Liver (tissue), 9 donors: ENCODE results near the gene ITPKB. TPM values are rescaled to one million over a fixed set of nuclear protein-coding genes. Genes with fewer than 3 reads are reported as not detected.

Experiments
- DNase-seq: peaks from one replicate; pipeline ENCODE4 v3.0.0-alpha.2; 2017; ENCODE audit warnings: low spot score
- H3K27ac ChIP-seq, 2 donors: one replicate each; pipeline ENCODE4 v1.7.0; 2013; ENCODE audit warnings: inconsistent platforms in 2 of 2, low read length in 2 of 2, control low read depth in 1 of 2, low read depth in 1 of 2, mild to moderate bottlenecking in 1 of 2
- H3K27me3 ChIP-seq, 4 donors: one replicate each; pipeline versions ENCODE4 v1.6.1 to v1.7.0; 2013; ENCODE audit warnings: low read length in 3 of 4, inconsistent platforms in 1 of 4, mild to moderate bottlenecking in 1 of 4, moderate library complexity in 1 of 4; ENCODE audit not compliant: control insufficient read depth in 4 of 4, insufficient read depth in 4 of 4
- H3K36me3 ChIP-seq, 4 donors: one replicate each; pipeline versions ENCODE4 v1.6.1 to v1.7.0; 2013; ENCODE audit warnings: low read length in 3 of 4, mild to moderate bottlenecking in 3 of 4, low read depth in 1 of 4, moderate library complexity in 1 of 4; ENCODE audit not compliant: control insufficient read depth in 4 of 4, insufficient read depth in 3 of 4
- H3K4me1 ChIP-seq, 4 donors: one replicate each; pipeline versions ENCODE4 v1.6.1 to v1.7.0; 2013; ENCODE audit warnings: low read length in 3 of 4, mild to moderate bottlenecking in 3 of 4, moderate library complexity in 1 of 4; ENCODE audit not compliant: control insufficient read depth in 4 of 4, insufficient read depth in 4 of 4
- H3K4me3 ChIP-seq, 3 donors: one replicate each; pipeline versions ENCODE4 v1.6.1 to v1.7.0; 2013; ENCODE audit warnings: low read length in 3 of 3, control low read depth in 1 of 3, low read depth in 1 of 3, mild to moderate bottlenecking in 1 of 3
- H3K9ac ChIP-seq, 2 donors: one replicate each; pipeline ENCODE4 v1.7.0; 2013; ENCODE audit warnings: low read length in 2 of 2, mild to moderate bottlenecking in 2 of 2, moderate library complexity in 2 of 2, control low read depth in 1 of 2, low read depth in 1 of 2
- H3K9me3 ChIP-seq, 4 donors: one replicate each; pipeline versions ENCODE4 v1.6.1 to v1.7.0; 2013; ENCODE audit warnings: low read length in 3 of 4; ENCODE audit not compliant: control insufficient read depth in 4 of 4
- CTCF ChIP-seq: fragments of 150-350 bp; IDR thresholded peaks from 2 replicates; pipeline ENCODE4 v1.5.1; 2017; ENCODE audit warnings: improper control_type of control experiment, low read depth, low read length; ENCODE audit not compliant: missing input control
- EGR1 ChIP-seq, 2 donors: IDR thresholded peaks; 2 replicates each; pipeline ENCODE4 v1.6.1; 2016 to 2018; ENCODE audit warnings: antibody characterized with exemption in 2 of 2, low read depth in 2 of 2
- FOXA1 ChIP-seq: IDR thresholded peaks from 2 replicates; pipeline ENCODE4 v1.6.1; 2016; ENCODE audit warnings: antibody characterized with exemption
- FOXA2 ChIP-seq: IDR thresholded peaks from 2 replicates; pipeline ENCODE4 v1.6.1; 2016; ENCODE audit warnings: antibody characterized with exemption
- GABPA ChIP-seq, 2 donors: IDR thresholded peaks in 1 of 2; conservative IDR thresholded peaks in 1 of 2; 2 replicates each; pipeline ENCODE4 v1.6.1; 2016; ENCODE audit warnings: antibody characterized with exemption in 2 of 2, mild to moderate bottlenecking in 1 of 2, moderate library complexity in 1 of 2
- HNF4A ChIP-seq, 2 donors: conservative IDR thresholded peaks; 2 replicates each; pipeline ENCODE4 v1.6.1; 2016; ENCODE audit warnings: antibody characterized with exemption in 2 of 2, mild to moderate bottlenecking in 2 of 2
- HNF4G ChIP-seq: IDR thresholded peaks from 2 replicates; pipeline ENCODE4 v1.6.1; 2016; ENCODE audit warnings: antibody characterized with exemption
- JUND ChIP-seq, 2 donors: IDR thresholded peaks; 2 replicates each; pipeline ENCODE4 v1.6.1; 2016; ENCODE audit warnings: antibody characterized with exemption in 2 of 2
- MAX ChIP-seq: IDR thresholded peaks from 2 replicates; pipeline ENCODE4 v1.6.1; 2016; ENCODE audit warnings: antibody characterized with exemption
- NR2F2 ChIP-seq: IDR thresholded peaks from 2 replicates; pipeline ENCODE4 v1.6.1; 2016; ENCODE audit warnings: antibody characterized with exemption
- RAD21 ChIP-seq, 2 donors: IDR thresholded peaks; 2 replicates each; pipeline ENCODE4 v1.6.1; 2016; ENCODE audit warnings: antibody characterized with exemption in 2 of 2, mild to moderate bottlenecking in 2 of 2
- REST ChIP-seq: IDR thresholded peaks from 2 replicates; pipeline ENCODE4 v1.6.1; 2016; ENCODE audit warnings: antibody characterized with exemption, mild to moderate bottlenecking
- RXRA ChIP-seq, 2 donors: IDR thresholded peaks; 2 replicates each; pipeline ENCODE4 v1.6.1; 2017 to 2018; ENCODE audit warnings: antibody characterized with exemption in 2 of 2, mild to moderate bottlenecking in 1 of 2
- SP1 ChIP-seq: IDR thresholded peaks from 2 replicates; pipeline ENCODE4 v1.6.1; 2018; ENCODE audit warnings: antibody characterized with exemption, mild to moderate bottlenecking
- TAF1 ChIP-seq: conservative IDR thresholded peaks from 2 replicates; pipeline ENCODE4 v1.6.1; 2016; ENCODE audit warnings: antibody characterized with exemption, mild to moderate bottlenecking
- YY1 ChIP-seq: IDR thresholded peaks from 2 replicates; pipeline ENCODE4 v1.6.1; 2016; ENCODE audit warnings: antibody characterized with exemption, mild to moderate bottlenecking
- ZBTB33 ChIP-seq: IDR thresholded peaks from 2 replicates; pipeline ENCODE4 v1.6.1; 2016; ENCODE audit warnings: antibody characterized with exemption
- WGBS: extraction: QIAGEN DNeasy Blood & Tissue Kit; methylation state at CpG from one replicate; pipeline ENCODE4 v1.1.7; 2013; 5-methylcytosine and 5-hydroxymethylcytosine counted together
- polyA plus RNA-seq, 2 donors: library from polyadenylated mRNA; stranded (reverse) in 1 of 2; unstranded in 1 of 2; fragments of 200-250 nt in 1 of 2; fragments of >200 nt in 1 of 2; fragmentation: Nextera tagmentation in 1 of 2; extraction: Ambion mirVana in 1 of 2; gene quantifications; one replicate each; pipeline versions ENCODE4 v1.2.1 to v1.2.3, GENCODE V29; 2013 to 2015
- total RNA-seq, 2 donors: library from RNA; depleted of rRNA; stranded (reverse); fragments of >200 nt; gene quantifications; one replicate each; pipeline ENCODE4 v1.2.3, GENCODE V29; 2014
- TF ChIP-seq, protein P1 (sequence below): IDR thresholded peaks from 2 replicates; pipeline ENCODE4 v1.6.1; 2016; ENCODE audit warnings: antibody characterized with exemption
- donor health status: healthy.
- donor health status: healthy.
- donor health status: healthy.
- donor health status: healthy.
- donor health status: healthy.

Gene ITPKB
- total and polyA plus RNA-seq, 4 donors, result 0.61 to 5.8 (median 3.7) TPM

GRCh38 chr1:226651041-226651731, 87.9 kb downstream of the ITPKB start:
- Histone ChIP-seq H3K27ac (no peak overlapping the region), H3K9ac (no peak overlapping the region), H3K4me3 (no peak overlapping the region), H3K9me3 (no peaks in the 10 kb centered on the region), H3K27me3 (no peaks in the 10 kb centered on the region), H3K36me3 (peaks cover 0 to 3% (median 0%) of the 10 kb centered on the region in 4 donors), H3K4me1 (peaks cover 0 to 12% (median 1%) of the 10 kb centered on the region in 4 donors)
- 93% methylated on average over 12 of the region's 12 CpGs for WGBS
- DNase-seq, result no peak
- TF ChIP-seq FOXA2 (no peak), REST (no peak), YY1 (no peak), RAD21 (IDR thresholded peaks at IDR 0.05) (no peak), HNF4A (conservative IDR thresholded peaks at IDR 0.05) (no peak), CTCF (no peak), RXRA (IDR thresholded peaks at IDR 0.05) (no peak), HNF4G (no peak), EGR1 (IDR thresholded peaks at IDR 0.05; ENCODE audit: low read depth in 2 of 2) (no peak), GABPA (IDR thresholded peaks at IDR 0.05 in 1 of 2, conservative IDR thresholded peaks at IDR 0.05 in 1 of 2) (no peak), NR2F2 (no peak), FOXA1 (no peak), TAF1 (no peak), SP1 (no peak), JUND (IDR thresholded peaks at IDR 0.05) (no peak), MAX (no peak), ZBTB33 (no peak)
- TF ChIP-seq, protein P1, sequence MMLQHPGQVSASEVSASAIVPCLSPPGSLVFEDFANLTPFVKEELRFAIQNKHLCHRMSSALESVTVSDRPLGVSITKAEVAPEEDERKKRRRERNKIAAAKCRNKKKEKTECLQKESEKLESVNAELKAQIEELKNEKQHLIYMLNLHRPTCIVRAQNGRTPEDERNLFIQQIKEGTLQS, result no peak
